Neural crest cell (in vitro differentiated cells): Measurements from ENCODE around the gene TTC34. TPM values are rescaled to one million over a fixed set of nuclear protein-coding genes. Genes with fewer than 3 reads are reported as not detected.

Source experiments
- DNase-seq: peaks from one replicate; pipeline ENCODE4 v3.0.0; 2021; ENCODE audit warnings: low read depth, mixed read lengths, low spot score
- H3K27ac Mint-ChIP-seq: one replicate; pipeline ENCODE4 v1.8.0; 2021; ENCODE audit warnings: mild to moderate bottlenecking, mixed read lengths; ENCODE audit not compliant: unreplicated experiment
- H3K27me3 Mint-ChIP-seq: 2 replicates; pipeline ENCODE4 v1.8.0; 2021; ENCODE audit warnings: low read depth, mild to moderate bottlenecking, mixed read lengths
- H3K36me3 Mint-ChIP-seq: 2 replicates; pipeline ENCODE4 v1.8.0; 2021; ENCODE audit warnings: low read depth, mild to moderate bottlenecking, mixed read lengths
- H3K4me1 Mint-ChIP-seq: 2 replicates; pipeline ENCODE4 v1.8.0; 2021; ENCODE audit warnings: mixed read lengths
- H3K4me3 Mint-ChIP-seq: one replicate; pipeline ENCODE4 v1.8.0; 2021; ENCODE audit warnings: mild to moderate bottlenecking, mixed read lengths
- H3K9me3 Mint-ChIP-seq: 2 replicates; pipeline ENCODE4 v1.8.0; 2021; ENCODE audit warnings: mixed read lengths
- CTCF ChIP-seq: fragments of 200-600 bp; sonication (generic); conservative IDR thresholded peaks from 2 replicates; pipeline ENCODE4 v1.5.0; 2021; ENCODE audit warnings: antibody characterized with exemption, mild to moderate bottlenecking
- total RNA-seq: library from RNA; stranded (reverse); gene quantifications from 2 replicates; pipeline ENCODE4 v1.2.1, GENCODE V29; 2021

TTC34 gene
- total RNA-seq, 1 donor from 2014 or later = 2.7 TPM

DNA sequence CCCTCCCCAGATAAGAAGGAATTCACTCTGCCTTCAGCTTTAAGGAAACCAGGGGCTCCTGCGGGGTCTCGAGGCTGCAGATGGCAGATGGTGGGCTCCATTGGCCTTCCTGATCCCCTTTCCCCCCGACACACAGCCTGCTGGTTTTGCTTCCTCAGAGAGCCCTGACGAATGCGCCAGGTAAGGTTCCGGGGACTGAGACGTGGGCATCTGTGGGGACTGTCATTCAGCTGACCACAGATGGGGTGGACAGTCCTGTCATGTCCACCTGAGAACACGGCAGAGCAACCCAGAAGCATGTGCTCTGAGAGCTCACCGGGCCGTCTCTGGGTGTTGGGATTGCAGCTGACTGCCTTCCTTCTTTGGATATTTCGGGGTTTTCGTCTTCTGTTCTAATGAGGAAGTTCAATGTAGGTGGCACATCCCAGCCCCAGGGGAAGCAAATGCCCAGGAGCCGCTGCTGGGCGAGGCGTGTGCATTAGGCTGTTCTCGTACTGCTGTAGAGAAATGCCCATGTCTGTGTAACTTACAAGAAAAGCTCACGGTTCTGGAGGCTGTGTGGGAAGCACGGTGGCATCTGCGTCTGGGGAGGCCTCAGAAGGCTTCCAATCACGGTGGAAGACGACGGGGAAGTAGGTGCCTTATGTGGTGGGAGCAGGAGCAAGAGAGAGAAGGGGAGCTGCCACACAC is 22.6 kb upstream of the TTC34 start:
- Mint-ChIP-seq H3K9me3 (peaks cover 14% of the 10 kb centered on the region), H3K36me3 (peaks cover 14% of the 10 kb centered on the region), H3K4me3 (no peak overlapping the region), H3K27me3 (no peaks in the 10 kb centered on the region), H3K4me1 (no peaks in the 10 kb centered on the region), H3K27ac (no peak overlapping the region)
- no peak for TF ChIP-seq CTCF
- no peak for DNase-seq

DNA sequence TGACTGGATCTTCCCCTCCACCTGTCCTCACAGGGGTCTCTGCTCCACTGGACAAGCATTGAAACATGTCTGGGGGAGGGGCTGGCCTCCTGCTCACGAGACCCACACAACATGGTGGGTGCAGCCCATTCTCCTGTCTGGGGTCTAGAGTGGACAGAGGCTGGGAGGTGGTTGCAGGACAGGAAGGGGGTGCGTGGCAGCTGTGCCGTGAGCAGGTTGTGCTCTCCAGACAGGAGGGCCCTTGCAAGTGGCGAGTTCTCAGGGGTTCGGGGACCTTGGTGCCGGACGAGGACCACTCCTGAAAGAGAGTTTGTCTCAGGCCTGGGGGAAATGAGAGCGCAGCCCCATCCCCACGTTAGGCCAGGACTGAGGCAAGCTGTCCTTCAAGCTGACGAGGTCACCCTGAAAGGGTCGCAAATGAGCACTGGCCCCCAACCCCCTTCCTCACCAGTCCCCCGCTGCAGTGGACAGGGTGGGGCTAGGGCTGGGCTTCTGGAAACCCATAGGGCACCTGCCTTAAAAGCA is 21.2 kb upstream of the TTC34 start:
- TF ChIP-seq CTCF = no peak
- no peaks in the 10 kb centered on the region for H3K4me1 Mint-ChIP-seq
- no peak overlapping the region for H3K27ac Mint-ChIP-seq
- no peak overlapping the region for H3K4me3 Mint-ChIP-seq
- DNase-seq = no peak
- H3K36me3 Mint-ChIP-seq = peaks cover 20% of the 10 kb centered on the region
- H3K9me3 Mint-ChIP-seq = peaks cover 21% of the 10 kb centered on the region
- no peaks in the 10 kb centered on the region for H3K27me3 Mint-ChIP-seq

DNA sequence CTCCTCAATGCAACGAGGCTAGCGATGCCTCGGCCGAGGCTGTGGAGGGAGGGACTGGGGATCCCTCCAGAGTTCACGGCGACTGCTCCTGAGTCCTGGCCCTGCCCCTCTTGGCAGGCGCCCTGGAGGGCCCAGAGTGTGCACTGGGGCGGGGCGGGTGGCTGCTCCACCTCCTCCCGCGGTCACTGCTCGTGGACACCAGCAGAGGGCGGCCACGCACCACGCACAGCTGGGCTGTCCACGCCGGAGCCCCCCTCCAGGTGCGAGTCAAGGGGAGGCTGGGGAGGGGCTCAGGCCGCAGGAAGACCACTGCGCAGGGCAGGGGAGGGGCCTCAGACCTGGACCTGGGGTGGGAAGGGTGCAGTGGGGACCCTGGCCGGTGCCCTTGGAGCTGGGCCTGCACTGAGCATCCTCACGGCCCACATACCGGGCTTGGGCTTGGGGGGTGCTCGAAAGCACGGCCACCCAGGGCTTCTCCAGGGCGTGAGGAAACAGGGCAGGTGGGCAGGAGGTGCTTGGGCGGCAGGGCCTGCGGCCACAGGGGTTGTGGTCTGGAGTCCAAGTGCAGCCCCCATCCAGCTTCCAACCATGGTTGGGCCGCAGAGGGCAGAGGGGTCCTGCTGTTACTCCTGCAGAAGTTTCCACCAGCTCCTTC is 20.6 kb upstream of the TTC34 start:
- H3K4me3 Mint-ChIP-seq = no peak overlapping the region
- H3K9me3 Mint-ChIP-seq = peaks cover 24% of the 10 kb centered on the region
- no peak for TF ChIP-seq CTCF
- H3K36me3 Mint-ChIP-seq = peaks cover 22% of the 10 kb centered on the region
- H3K27me3 Mint-ChIP-seq = no peaks in the 10 kb centered on the region
- H3K27ac Mint-ChIP-seq = no peak overlapping the region
- DNase-seq = no peak
- H3K4me1 Mint-ChIP-seq = no peaks in the 10 kb centered on the region

DNA sequence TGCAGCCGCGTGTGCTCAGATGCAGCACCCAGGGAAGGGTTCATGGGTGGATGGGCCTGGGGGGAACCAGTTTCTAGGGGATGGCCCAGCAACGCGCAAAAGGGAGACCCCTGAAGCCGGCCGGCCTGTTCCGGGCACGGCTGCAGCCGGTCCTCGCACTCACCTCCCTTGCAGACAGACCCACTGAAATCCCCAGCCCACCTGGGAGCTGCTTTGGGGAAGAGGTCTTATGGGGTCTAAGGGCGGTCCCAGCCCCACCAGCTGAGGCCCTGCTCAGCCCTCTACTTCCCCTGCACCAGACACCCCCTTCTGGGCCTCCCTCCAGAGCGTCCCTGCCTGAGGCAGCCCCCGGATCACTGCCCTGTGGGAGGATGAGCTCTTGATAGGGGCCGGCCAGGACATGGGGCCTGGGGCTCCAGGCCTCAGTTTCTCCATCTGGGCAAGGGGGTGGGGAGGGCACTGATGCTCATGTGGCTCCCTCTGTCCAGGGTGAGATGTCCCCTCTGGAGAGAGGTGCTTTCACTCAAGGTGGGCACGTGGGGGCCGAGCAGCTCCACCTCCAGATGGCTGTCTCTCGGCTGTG is 20.0 kb upstream of the TTC34 start:
- Mint-ChIP-seq H3K27me3 (no peaks in the 10 kb centered on the region), H3K36me3 (peaks cover 22% of the 10 kb centered on the region), H3K4me1 (no peaks in the 10 kb centered on the region), H3K4me3 (no peak overlapping the region), H3K27ac (no peak overlapping the region), H3K9me3 (peaks cover 24% of the 10 kb centered on the region)
- TF ChIP-seq CTCF = no peak
- no peak for DNase-seq

DNA sequence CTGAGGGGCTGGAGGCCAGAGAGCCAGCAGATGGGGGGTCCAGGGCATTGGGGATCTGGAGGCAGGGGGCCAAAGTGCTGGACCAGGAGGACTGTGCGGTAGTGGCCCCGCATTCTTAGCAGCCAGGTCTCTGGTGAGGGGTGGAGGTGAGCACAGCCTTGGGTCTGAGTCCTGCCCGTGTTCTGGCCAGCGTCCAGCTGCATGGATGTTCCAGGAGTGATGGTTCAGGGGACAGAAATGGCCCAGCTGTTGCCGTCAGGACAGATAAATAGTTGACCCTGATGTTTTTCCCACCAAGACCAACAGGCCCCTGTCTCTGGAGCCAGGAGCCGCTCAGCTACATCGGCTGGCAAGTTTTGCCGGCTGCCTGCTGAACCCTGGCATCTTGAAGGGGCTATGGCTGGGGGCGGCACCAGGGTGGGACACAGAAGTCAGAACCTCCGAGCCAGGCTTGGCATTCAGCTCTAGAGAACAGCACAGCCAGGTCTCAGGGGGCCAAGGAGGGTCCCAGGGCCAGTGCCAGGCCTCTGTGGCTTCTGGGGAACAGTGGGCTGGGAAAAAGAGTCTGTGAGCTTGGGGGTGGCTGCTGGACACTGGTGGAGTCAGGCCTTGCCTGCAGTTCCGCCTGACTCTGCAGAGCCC is 19.4 kb upstream of the TTC34 start:
- no peak for TF ChIP-seq CTCF
- no peak for DNase-seq
- H3K4me1 Mint-ChIP-seq = no peaks in the 10 kb centered on the region
- no peak overlapping the region for H3K4me3 Mint-ChIP-seq
- no peaks in the 10 kb centered on the region for H3K27me3 Mint-ChIP-seq
- no peak overlapping the region for H3K27ac Mint-ChIP-seq
- peaks cover 22% of the 10 kb centered on the region for H3K36me3 Mint-ChIP-seq
- peaks cover 24% of the 10 kb centered on the region for H3K9me3 Mint-ChIP-seq
